ENCODE measurements around the gene FAM222A.

DNA sequence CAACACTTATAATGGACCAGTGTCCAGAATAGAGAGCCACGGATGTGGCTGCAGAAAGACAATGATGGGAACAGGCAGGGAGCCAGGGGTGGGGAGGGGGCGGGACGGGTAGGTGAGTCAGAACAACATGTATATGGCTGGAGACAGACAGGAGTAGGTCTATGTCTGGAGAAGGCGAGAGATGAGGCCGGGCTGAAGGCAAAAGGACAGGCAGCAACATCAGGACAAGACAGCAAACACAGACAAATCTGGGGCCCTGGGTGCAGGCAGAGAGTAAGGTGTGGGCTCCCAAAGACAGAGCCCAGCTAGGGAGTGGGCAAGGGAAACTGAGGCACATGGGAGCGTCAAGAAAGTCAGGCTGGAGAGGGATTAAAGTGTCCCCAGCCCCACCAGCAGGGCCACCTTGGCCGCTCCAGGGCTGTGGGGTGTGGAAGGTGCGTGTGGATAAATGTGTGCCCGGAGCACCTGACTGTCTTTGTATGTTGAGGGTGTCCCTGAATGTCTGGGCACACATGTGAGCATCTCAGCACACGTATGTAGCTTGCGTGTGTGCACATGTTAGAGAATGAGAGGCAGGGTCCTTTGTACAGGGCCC is 44.1 kb downstream of the FAM222A start:
- TF ChIP-seq POLR2AphosphoS5 (IDR thresholded peaks at IDR 0.05; ENCODE audit: low read depth) (no peak), SPI1 (IDR thresholded peaks at IDR 0.05; ENCODE audit: borderline replicate concordance, low read depth) (no peak), GABPA (IDR thresholded peaks at IDR 0.05; ENCODE audit: low read depth) (no peak)
- TF ChIP-seq, protein P1, sequence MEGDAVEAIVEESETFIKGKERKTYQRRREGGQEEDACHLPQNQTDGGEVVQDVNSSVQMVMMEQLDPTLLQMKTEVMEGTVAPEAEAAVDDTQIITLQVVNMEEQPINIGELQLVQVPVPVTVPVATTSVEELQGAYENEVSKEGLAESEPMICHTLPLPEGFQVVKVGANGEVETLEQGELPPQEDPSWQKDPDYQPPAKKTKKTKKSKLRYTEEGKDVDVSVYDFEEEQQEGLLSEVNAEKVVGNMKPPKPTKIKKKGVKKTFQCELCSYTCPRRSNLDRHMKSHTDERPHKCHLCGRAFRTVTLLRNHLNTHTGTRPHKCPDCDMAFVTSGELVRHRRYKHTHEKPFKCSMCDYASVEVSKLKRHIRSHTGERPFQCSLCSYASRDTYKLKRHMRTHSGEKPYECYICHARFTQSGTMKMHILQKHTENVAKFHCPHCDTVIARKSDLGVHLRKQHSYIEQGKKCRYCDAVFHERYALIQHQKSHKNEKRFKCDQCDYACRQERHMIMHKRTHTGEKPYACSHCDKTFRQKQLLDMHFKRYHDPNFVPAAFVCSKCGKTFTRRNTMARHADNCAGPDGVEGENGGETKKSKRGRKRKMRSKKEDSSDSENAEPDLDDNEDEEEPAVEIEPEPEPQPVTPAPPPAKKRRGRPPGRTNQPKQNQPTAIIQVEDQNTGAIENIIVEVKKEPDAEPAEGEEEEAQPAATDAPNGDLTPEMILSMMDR (IDR thresholded peaks at IDR 0.05; ENCODE audit: insufficient read depth, low read length) = no peak
- TF ChIP-seq, protein P2, sequence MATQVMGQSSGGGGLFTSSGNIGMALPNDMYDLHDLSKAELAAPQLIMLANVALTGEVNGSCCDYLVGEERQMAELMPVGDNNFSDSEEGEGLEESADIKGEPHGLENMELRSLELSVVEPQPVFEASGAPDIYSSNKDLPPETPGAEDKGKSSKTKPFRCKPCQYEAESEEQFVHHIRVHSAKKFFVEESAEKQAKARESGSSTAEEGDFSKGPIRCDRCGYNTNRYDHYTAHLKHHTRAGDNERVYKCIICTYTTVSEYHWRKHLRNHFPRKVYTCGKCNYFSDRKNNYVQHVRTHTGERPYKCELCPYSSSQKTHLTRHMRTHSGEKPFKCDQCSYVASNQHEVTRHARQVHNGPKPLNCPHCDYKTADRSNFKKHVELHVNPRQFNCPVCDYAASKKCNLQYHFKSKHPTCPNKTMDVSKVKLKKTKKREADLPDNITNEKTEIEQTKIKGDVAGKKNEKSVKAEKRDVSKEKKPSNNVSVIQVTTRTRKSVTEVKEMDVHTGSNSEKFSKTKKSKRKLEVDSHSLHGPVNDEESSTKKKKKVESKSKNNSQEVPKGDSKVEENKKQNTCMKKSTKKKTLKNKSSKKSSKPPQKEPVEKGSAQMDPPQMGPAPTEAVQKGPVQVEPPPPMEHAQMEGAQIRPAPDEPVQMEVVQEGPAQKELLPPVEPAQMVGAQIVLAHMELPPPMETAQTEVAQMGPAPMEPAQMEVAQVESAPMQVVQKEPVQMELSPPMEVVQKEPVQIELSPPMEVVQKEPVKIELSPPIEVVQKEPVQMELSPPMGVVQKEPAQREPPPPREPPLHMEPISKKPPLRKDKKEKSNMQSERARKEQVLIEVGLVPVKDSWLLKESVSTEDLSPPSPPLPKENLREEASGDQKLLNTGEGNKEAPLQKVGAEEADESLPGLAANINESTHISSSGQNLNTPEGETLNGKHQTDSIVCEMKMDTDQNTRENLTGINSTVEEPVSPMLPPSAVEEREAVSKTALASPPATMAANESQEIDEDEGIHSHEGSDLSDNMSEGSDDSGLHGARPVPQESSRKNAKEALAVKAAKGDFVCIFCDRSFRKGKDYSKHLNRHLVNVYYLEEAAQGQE (IDR thresholded peaks at IDR 0.05; ENCODE audit: insufficient replicate concordance, low read depth) = no peak
